H7 (cell line): ENCODE data around the gene POM121C. TPM values are rescaled to one million over a fixed set of nuclear protein-coding genes. Genes with fewer than 3 reads are reported as not detected.
"Not testable (repeated sequence)": the region's sequence is repeated elsewhere in the genome, so short reads cannot be mapped to it uniquely, and the experiment has no call there.

Experiments
- DNase-seq: peaks from one replicate; pipeline ENCODE4 v3.0.0; 2012
- H3K27me3 ChIP-seq: 2 replicates; pipeline ENCODE4 v1.6.0; 2011; ENCODE audit warnings: mild to moderate bottlenecking, low read length; ENCODE audit not compliant: control insufficient read depth, insufficient read depth
- H3K36me3 ChIP-seq: replicated peaks from 2 replicates; pipeline ENCODE4 v1.5.1; 2011; ENCODE audit warnings: low read length; ENCODE audit not compliant: control insufficient read depth, insufficient read depth
- H3K4me3 ChIP-seq: 2 replicates; pipeline ENCODE4 v1.5.1; 2011; ENCODE audit warnings: low read depth, mild to moderate bottlenecking, control low read depth, low read length, moderate library complexity; ENCODE audit not compliant: insufficient read depth
- total RNA-seq: library from RNA; depleted of rRNA; stranded (reverse); fragments of >200 nt; shearing (Covaris generic); gene quantifications from 2 replicates; pipeline ENCODE4 v1.2.3, GENCODE V29; 2014

POM121C gene
- total RNA-seq, 1 experiment from 2014 or later, result 8.4 TPM

DNA sequence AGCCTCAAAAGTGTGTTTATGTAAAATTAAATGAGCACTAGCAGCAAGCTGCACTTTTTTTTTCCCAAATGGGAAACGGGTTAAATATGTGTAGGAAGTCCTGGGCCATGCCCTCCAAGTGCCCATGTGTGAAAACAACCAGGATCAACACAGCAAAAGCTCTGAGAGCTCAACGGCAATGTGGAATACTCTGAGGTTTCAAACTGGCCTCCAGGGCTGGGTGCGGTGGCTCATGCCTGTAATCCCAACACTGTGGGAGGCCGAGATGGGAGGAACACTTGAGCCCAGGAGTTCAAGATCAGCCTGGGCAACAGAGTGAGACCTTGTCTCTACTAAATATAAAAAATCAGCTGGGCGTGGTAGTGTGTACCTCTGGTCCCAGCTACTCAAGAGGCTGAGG, 28.1 kb downstream of the POM121C start:
- H3K36me3 ChIP-seq, DNase-seq, H3K27me3 ChIP-seq, H3K4me3 ChIP-seq: not testable (repeated sequence)

DNA sequence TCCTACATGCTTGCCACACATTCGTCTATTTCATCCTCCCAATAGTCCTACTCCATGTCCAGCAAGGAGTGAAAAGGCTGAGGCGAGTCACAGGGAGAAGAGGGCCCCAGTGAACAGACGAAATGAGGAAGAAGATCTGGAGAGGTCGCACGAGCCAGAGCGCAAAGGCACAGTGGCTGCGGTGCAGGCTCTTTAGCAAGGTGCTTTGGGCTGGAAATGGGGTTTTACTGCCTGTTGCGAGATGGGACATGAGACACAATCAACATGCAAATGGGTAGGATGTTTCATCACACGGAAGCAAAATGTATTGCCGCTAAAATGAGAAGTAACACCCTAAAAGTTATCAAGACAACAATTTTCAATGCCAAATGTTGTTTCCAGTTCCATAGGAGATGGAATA, 29.7 kb downstream of the POM121C start:
- H3K4me3 ChIP-seq, H3K36me3 ChIP-seq, H3K27me3 ChIP-seq, DNase-seq: not testable (repeated sequence)

DNA sequence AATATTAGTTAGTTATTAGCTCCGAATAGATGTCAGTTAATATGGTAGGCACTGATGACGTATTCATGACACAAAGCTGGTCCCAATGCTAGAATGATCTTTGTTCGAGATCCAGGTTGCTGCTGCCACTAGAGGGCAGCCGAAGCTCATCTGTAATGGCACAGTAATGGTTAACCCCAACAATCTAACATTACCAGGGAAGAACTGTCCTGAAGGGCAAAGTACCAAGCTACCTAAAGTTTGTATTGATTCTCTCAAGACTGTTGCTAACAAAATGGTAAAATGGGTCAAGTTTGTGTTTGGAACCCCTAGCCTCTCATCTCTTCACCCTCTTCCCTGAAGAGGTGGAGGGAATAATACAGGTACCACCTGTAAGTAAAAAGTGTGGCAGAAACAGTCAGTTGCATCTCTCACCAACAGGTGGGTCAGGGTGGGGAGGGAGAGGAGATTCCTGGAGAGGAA, 33.6 kb downstream of the POM121C start:
- H3K4me3 ChIP-seq, H3K27me3 ChIP-seq, H3K36me3 ChIP-seq, DNase-seq: not testable (repeated sequence)

DNA sequence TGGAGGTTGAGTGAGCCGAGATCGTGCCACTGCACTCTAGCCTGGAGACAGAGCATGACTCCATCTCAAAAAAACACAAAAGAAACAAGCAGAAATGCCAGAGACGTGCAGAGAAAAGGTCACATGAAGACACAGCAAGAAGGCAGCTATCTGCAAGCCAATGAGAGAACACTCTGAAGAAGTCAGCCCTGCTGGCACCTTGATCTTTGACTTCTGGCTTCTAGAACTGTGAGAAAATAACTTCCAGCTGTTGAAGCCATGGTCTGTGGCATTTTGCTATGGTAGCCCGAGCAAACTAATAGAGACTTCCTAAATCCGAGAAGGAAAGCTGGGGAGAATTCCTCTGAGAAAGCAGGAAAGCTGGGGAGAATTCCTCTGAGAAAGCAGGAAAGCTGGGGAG, 36.2 kb downstream of the POM121C start:
- not testable (repeated sequence) for DNase-seq, H3K36me3 ChIP-seq, H3K27me3 ChIP-seq, H3K4me3 ChIP-seq

DNA sequence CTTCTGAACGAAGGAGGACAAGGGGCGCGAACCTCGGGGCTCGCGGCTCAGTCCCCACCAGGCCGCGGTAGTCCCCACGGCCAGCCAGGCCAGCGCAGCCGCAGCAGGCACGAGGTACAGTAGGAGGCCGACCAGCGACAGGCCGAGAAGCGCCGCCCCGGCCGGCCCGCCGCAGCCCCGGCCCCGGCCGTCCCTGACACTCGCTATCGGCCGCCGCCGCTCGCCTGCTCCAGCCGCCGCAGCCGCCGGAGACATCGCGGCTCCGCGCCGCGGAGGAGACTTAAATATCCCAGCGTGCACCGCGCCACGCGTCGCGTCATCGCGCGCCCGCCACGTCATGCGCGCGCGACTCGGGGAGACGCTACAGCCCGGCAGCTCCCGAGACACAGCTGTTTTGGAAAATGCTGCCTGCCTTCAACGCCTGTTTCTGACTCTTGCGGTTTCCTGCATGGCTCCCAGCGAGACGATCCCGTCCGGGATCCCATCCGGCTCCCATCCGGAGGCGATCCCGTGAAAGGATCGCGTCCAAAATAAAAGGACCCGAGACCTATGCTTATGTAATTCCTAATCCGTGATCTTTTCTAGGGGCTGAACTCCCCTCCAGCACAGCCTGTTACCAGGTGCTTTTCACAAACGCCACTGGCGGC, 43.5 kb downstream of the POM121C start:
- H3K27me3 ChIP-seq, DNase-seq: not testable (repeated sequence)
- Histone ChIP-seq H3K4me3 (peak overlapping the region; percentile 39), H3K36me3 (peaks cover 12% of the 10 kb centered on the region)

DNA sequence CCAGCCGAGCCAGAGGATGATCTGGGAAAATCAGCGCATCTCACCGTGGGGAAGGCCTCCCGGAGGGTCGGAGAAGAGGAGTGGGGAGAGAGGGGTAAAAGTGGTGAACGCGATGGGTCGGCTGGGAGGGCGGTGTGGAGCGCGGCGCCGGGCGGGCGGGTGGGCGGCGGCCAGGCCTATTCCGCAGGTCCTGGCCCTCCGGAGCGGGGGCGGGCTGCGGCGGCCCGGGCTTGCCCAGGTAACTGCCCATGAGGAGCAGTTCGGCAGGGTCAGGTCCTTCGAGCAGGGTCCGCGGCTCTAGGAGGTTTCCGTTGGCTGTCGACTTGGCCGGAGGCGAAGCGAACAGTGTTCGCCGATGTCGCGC, 44.0 kb downstream of the POM121C start:
- H3K36me3 ChIP-seq, result peaks cover 15% of the 10 kb centered on the region
- not testable (repeated sequence) for DNase-seq, H3K27me3 ChIP-seq
- peak overlapping the region; percentile 29 for H3K4me3 ChIP-seq

DNA sequence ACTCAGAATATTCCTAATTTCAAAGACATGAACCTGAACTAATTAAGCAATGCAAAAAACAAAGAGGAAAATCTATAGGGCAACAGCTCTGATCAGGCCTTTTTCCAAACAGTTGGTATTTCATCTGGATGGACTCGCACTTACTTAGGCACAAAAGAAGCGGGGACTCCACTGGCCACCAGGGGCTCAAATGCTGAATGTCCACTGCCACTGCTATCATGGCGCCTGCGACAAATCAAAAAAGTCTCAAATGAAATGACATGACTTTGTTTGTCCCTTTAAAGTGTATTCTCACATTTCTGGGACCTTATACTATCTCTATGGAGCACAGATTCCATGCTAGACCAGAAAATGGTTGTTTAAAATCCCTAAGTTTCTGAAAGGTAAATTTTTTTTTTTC, 47.1 kb downstream of the POM121C start:
- peaks cover 29% of the 10 kb centered on the region for H3K36me3 ChIP-seq

DNA sequence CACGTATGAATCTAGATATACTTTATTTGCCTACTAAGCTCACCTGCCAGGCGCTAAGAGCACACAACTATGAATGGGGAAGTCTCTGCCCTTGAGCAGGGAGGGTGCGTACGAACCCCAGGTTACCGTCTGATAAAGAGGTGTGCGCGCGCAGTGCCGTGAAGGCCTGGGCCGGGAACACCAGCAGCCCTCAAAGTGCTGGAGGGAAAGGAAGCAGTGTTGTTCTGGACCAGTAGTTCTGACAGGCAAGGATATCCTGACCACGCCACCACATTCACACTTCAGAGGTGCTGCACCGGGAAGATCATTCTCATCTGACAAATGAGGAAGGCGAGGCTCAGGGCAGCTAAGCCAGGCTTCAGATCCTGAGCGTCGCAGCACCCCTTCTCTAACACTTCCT, 62.6 kb downstream of the POM121C start:
- DNase-seq, H3K36me3 ChIP-seq, H3K27me3 ChIP-seq, H3K4me3 ChIP-seq: not testable (repeated sequence)

More for the DNA sequence above, 47.1 kb downstream of the POM121C start:
- DNase-seq, H3K4me3 ChIP-seq, H3K27me3 ChIP-seq: not testable (repeated sequence)

DNA sequence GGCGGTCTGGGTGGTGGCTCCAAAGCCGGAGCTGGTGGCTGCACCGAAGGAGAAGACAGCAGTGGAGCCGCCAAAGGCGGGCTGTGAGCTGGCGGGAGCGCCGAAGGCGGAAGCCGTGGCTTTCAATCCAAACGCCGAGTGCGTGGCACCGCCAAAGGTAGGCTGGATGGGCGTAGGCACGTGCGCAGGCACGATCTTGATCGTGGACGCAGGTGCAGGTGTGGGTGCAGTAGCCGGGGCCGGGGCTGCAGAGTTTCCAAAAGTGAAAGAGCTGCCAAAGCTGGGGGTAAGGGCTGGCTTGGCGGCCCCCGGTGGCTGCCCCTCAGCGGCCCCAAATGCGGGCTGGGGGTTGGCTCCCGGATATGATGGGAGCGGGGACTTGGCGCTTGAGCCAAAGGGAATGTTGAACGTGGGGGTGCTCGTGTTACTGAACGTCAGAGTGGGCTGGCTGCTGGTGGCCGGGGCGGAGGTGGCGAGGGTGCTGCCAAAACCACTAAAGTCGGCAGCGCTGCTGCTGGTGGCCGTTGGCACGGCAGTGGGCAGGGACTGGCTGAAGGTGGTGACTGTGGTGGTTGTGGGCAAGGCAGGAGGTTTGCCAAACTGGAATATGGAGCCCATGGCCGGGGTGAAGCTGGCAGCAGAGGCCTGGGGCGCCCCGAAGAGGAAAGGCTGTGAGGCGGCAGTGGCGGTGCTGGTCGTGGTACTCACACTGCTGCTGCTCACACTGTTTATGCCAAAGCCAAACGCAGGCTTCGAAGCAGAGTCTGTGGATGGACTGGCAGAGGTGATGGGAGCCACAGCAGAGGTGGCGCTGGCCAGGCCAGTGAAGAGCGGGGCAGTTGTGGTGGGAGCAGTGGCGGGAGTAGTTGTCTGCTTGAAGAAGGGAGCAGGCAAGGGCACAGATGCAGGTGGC, 64.0 kb downstream of the POM121C start:
- DNase-seq, result peak; percentile 31
- H3K27me3 ChIP-seq, H3K36me3 ChIP-seq, H3K4me3 ChIP-seq: not testable (repeated sequence)

DNA sequence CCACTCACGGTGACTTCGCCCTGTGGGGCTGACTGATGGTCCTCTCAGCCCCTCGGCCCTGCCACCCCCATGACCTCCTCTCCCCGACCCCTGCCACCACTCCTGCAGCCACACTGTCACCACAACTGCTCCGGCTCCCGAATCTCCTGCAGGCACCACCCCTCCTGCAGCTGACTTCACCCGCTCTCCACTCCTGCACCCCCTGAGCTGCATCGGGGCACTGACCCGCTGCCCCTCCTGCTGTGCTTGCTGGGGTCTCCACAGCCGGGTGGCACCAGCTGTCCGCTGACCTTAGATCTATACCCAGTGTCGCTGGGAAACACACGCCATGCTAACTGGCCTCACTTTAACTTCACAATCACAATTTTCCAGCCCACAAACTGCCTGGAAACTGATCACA, 65.9 kb downstream of the POM121C start:
- H3K4me3 ChIP-seq, H3K36me3 ChIP-seq, DNase-seq, H3K27me3 ChIP-seq: not testable (repeated sequence)

DNA sequence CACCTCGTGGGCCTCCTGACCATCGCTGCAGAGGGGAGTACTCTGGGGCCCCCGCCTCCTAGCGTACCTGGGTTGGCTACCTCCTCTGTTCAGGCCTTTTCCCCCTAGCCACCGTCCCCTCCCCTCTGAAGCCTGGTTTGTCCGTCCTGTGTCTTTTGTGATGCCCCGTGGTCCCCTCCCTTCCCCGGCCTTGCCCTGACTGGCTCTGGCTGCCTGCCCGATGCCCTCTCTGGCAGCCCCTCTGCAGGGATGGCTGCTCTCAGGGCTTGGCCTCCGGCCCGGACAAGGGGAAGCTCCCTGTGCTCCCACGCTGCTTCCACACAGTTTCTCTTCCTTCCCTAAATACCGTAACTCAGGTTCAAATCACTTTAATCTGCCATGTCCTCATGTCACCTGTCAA, 66.4 kb downstream of the POM121C start:
- not testable (repeated sequence) for H3K4me3 ChIP-seq, H3K36me3 ChIP-seq, H3K27me3 ChIP-seq
- peak; percentile 13 for DNase-seq

DNA sequence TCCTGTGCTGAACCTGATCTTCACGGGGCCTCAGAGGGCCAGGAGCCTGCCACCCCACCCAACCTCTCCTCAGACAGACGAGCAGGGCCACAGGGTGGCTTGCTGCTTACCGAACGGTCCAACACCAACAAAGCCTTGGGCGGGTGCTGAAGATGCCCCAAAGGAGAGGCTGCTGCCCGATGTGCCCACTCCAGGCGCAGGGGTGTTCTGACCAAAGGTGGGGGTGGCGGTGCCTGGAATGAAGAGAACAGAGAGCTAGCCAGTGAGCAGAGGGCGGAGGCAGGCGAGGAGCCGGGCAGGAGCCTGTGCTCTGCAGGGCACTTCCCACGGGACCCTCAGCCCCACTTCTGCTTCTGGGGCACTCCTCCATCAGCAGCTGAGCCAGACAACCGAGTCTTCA, 66.9 kb downstream of the POM121C start:
- not testable (repeated sequence) for H3K36me3 ChIP-seq, H3K4me3 ChIP-seq, H3K27me3 ChIP-seq
- peak; percentile 23 for DNase-seq

DNA sequence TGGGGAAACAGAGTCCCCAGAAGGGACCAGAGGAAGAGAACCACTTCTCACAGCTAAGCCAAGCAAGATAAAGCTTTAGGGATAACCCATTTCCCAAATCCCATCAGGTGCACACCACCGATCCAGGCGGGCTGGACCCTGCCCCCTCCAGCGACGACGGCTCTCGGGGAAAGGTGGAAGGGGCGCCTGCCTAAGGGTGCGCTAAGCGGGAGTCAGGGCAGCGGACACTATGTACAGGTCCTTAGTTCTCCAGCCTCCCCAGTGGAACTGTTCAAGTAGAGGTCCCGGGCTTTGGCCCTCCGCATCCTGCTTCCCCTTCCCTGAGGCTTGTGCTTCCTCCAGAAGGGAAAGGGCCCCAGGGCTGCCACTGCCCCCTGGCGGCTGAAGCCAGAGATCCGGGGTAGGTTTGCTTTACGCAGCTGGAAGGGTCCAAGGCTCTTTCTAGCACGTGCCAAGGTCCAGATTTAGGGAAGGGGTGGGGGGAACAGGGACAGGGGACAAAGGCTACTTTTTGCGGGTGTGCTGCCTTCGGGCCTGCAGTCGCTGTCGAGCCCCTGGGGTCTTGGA, 67.7 kb downstream of the POM121C start:
- DNase-seq, H3K36me3 ChIP-seq, H3K4me3 ChIP-seq, H3K27me3 ChIP-seq: not testable (repeated sequence)

DNA sequence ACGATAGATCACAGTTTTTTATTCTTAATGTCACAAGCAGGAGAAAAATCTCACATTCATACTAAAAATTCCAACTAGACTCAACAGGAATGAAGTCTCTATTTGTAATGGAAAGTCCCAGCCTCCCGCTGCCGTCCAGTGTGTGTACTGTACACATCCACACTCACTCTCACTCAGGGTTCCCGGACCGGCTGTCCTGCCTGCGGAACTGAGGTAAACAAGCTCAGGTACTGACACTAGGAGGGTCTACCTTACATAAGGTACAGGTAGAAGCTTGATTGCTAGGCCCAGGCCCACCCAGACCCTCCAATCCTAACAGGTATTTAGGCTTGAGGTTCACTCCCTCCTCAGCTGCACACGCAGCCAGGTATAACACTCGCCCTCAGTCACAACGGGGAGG, 69.3 kb downstream of the POM121C start:
- H3K27me3 ChIP-seq, DNase-seq, H3K4me3 ChIP-seq, H3K36me3 ChIP-seq: not testable (repeated sequence)

DNA sequence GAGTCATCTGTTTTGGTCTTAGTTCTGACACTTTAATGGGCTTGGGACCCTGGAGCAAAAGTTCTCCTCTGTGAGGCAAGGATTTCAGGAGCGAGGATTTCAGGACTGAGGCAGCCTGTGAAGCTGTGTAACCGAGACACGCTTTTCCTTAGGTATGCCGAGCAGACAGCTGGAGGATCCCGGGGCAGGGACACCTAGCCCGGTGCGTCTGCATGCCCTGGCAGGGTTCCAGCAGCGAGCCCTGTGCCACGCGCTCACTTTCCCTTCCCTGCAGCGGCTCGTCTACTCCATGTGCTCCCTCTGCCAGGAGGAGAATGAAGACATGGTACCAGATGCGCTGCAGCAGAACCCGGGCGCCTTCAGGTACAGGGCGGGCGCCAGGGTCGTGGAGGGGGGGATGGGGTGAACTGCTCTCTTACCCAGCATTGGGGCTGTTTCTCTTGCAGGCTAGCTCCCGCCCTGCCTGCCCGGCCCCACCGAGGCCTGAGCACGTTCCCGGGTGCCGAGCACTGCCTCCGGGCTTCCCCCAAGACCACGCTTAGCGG, 70.2 kb downstream of the POM121C start:
- H3K4me3 ChIP-seq, H3K27me3 ChIP-seq, H3K36me3 ChIP-seq, DNase-seq: not testable (repeated sequence)
